Measurements from ENCODE around the gene AADACL2.
"Not testable (repeated sequence)": the region's sequence is repeated elsewhere in the genome, so short reads cannot be mapped to it uniquely, and the experiment has no call there.

AADACL2 gene

GRCh38 chr3:151765685-151766084, 32.0 kb downstream of the AADACL2 start:
- DNase-seq (ENCODE audit: low spot score), result no peak

GRCh38 chr3:151766454-151766853, 32.7 kb downstream of the AADACL2 start:
- no peak for DNase-seq (ENCODE audit: low spot score)

GRCh38 chr3:151768393-151768930, 34.7 kb downstream of the AADACL2 start:
- DNase-seq (ENCODE audit: low spot score), result no peak

GRCh38 chr3:151769175-151769574, 35.4 kb downstream of the AADACL2 start:
- no peak for DNase-seq (ENCODE audit: low spot score)

- no peak for DNase-seq (ENCODE audit: low spot score)
Measured at GRCh38 chr3:151770956-151771355, 37.2 kb downstream of the AADACL2 start.

GRCh38 chr3:151772825-151773480, 39.2 kb downstream of the AADACL2 start:
- DNase-seq (ENCODE audit: low spot score), result no peak

- DNase-seq (ENCODE audit: low spot score), result no peak
Measured at GRCh38 chr3:151774235-151774634, 40.5 kb downstream of the AADACL2 start.

GRCh38 chr3:151774910-151775309, 41.2 kb downstream of the AADACL2 start:
- DNase-seq (ENCODE audit: low spot score), result no peak

GRCh38 chr3:151775314-151776258, 41.9 kb downstream of the AADACL2 start:
- no peak for DNase-seq (ENCODE audit: low spot score)

- no peak for DNase-seq (ENCODE audit: low spot score)
Measured at GRCh38 chr3:151776259-151776740, 42.6 kb downstream of the AADACL2 start.

GRCh38 chr3:151777880-151778279, 44.2 kb downstream of the AADACL2 start:
- DNase-seq (ENCODE audit: low spot score), result no peak

GRCh38 chr3:151787626-151788025, 53.9 kb downstream of the AADACL2 start:
- no peak for DNase-seq (ENCODE audit: low spot score)

GRCh38 chr3:151788401-151788800, 54.7 kb downstream of the AADACL2 start:
- no peak for DNase-seq (ENCODE audit: low spot score)

GRCh38 chr3:151789853-151790463, 56.2 kb downstream of the AADACL2 start:
- no peak for DNase-seq (ENCODE audit: low spot score)

- DNase-seq (ENCODE audit: low spot score), result not testable (repeated sequence)
Measured at GRCh38 chr3:151790763-151791162, 57.0 kb downstream of the AADACL2 start.

- DNase-seq (ENCODE audit: low spot score), result no peak
Measured at GRCh38 chr3:151792411-151792810, 58.7 kb downstream of the AADACL2 start.

- no peak for DNase-seq (ENCODE audit: low spot score)
Measured at GRCh38 chr3:151793636-151794035, 59.9 kb downstream of the AADACL2 start.

GRCh38 chr3:151794080-151794479, 60.4 kb downstream of the AADACL2 start:
- no peak for DNase-seq (ENCODE audit: low spot score)

GRCh38 chr3:151795276-151795675, 61.5 kb downstream of the AADACL2 start:
- peak; percentile 45 for DNase-seq (ENCODE audit: low spot score)

- no peak for DNase-seq (ENCODE audit: low spot score)
Measured at GRCh38 chr3:151796105-151796680, 62.5 kb downstream of the AADACL2 start.

GRCh38 chr3:151798466-151798865, 64.7 kb downstream of the AADACL2 start:
- peak; percentile 65 for DNase-seq (ENCODE audit: low spot score)

GRCh38 chr3:151800431-151800830, 66.7 kb downstream of the AADACL2 start:
- DNase-seq (ENCODE audit: low spot score), result no peak

Data from kidney tubule cell (primary cell).